ENCODE results near the gene RHOG.

- TF ChIP-seq ATF1 (CRISPR knock-in tag; IDR thresholded peaks at IDR 0.05) (no peak), FOXP4 (CRISPR knock-in tag; IDR thresholded peaks at IDR 0.05) (no peak), MXD4 (CRISPR knock-in tag; IDR thresholded peaks at IDR 0.05; ENCODE audit: borderline replicate concordance) (no peak)
- TF ChIP-seq, protein P1, sequence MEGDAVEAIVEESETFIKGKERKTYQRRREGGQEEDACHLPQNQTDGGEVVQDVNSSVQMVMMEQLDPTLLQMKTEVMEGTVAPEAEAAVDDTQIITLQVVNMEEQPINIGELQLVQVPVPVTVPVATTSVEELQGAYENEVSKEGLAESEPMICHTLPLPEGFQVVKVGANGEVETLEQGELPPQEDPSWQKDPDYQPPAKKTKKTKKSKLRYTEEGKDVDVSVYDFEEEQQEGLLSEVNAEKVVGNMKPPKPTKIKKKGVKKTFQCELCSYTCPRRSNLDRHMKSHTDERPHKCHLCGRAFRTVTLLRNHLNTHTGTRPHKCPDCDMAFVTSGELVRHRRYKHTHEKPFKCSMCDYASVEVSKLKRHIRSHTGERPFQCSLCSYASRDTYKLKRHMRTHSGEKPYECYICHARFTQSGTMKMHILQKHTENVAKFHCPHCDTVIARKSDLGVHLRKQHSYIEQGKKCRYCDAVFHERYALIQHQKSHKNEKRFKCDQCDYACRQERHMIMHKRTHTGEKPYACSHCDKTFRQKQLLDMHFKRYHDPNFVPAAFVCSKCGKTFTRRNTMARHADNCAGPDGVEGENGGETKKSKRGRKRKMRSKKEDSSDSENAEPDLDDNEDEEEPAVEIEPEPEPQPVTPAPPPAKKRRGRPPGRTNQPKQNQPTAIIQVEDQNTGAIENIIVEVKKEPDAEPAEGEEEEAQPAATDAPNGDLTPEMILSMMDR (IDR thresholded peaks at IDR 0.05), result no peak
- TF ChIP-seq, protein P2, sequence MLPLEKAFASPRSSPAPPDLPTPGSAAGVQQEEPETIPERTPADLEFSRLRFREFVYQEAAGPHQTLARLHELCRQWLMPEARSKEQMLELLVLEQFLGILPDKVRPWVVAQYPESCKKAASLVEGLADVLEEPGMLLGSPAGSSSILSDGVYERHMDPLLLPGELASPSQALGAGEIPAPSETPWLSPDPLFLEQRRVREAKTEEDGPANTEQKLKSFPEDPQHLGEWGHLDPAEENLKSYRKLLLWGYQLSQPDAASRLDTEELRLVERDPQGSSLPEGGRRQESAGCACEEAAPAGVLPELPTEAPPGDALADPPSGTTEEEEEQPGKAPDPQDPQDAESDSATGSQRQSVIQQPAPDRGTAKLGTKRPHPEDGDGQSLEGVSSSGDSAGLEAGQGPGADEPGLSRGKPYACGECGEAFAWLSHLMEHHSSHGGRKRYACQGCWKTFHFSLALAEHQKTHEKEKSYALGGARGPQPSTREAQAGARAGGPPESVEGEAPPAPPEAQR (CRISPR knock-in tag; IDR thresholded peaks at IDR 0.05), result no peak
These were observed 4.9 kb upstream of the RHOG start for GRCh38 chr11:3845670-3846069.
